Stromal cell of bone marrow (primary cell): ENCODE data around the gene PGM2.
A peak's percentile ranks its signal among the peaks of the same experiment; 100 is the strongest.
"Not testable (repeated sequence)": the region's sequence is repeated elsewhere in the genome, so short reads cannot be mapped to it uniquely, and the experiment has no call there.

Experiments
- DNase-seq: peaks from one replicate; pipeline ENCODE4 v3.0.0-alpha.2; 2012; ENCODE audit warnings: low read depth

Gene PGM2

DNA sequence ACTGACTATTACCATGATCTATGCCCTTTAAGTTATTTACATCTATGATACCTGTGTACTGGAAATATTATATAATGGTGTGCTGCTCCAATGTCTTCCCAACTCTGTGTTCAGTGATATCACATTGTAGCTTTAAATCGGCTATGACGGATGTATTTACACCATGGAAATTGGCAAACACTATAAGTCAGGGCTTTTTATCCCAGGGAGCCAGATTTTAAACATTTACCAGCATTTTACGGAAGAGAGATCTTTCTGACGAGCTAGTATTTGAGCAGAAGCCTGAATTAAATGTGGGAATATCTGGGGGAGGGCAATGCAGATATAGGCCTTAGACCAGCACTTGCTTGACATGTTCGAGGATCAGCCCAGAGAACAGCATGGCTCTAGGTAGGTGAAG lies 7.7 kb upstream of the PGM2 start:
- DNase-seq = no peak

DNA sequence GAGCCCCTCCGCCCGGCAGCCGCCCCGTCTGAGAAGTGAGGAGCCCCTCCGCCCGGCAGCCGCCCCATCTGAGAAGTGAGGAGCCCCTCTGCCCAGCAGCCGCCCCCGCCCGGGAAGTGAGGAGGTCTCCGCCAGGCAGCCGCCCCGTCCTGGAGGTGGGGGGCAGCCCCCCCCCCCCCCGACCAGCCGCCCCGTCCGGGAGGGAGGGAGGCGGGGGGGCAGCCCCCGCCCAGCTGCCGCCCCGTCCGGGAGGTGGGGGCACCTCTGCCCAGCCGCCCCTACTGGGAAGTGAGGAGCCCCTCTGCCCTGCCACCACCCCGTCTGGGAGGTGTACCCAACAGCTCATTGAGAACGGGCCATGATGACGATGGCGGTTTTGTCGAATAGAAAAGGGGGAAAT lies 6.0 kb upstream of the PGM2 start:
- not testable (repeated sequence) for DNase-seq

GRCh38 chr4:37821953-37822605 lies 4.4 kb upstream of the PGM2 start:
- DNase-seq = no peak

GRCh38 chr4:37825501-37825900 lies 985 bp upstream of the PGM2 start:
- not testable (repeated sequence) for DNase-seq

GRCh38 chr4:37825968-37826294 lies 555 bp upstream of the PGM2 start:
- DNase-seq = no peak

- no peak for DNase-seq
Measured at GRCh38 chr4:37827030-37827685, 672 bp downstream of the PGM2 start.

GRCh38 chr4:37827802-37828321 lies 1.4 kb downstream of the PGM2 start:
- DNase-seq = no peak

DNA sequence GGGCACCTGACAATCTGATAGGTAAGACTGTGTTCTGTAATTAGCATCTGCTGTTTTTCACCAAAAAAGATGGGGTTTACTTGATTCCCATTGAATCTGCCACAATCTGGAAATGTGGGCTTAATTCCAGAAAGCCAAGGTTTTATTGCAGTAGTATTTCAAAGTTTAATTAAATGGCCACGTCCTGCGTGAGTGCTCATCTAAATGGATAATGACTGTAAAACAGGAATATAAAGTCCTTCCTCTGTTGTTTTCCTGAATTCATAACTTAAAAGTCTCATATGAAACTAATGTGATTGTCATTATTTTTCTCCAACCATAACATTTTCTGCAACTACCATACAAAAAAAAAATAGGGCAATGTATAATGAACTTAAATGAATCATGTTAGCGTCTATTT lies 2.4 kb downstream of the PGM2 start:
- no peak for DNase-seq

- DNase-seq = no peak
Measured at GRCh38 chr4:37830640-37831039, 4.2 kb downstream of the PGM2 start.

- DNase-seq = no peak
Measured at GRCh38 chr4:37835031-37835430, 8.5 kb downstream of the PGM2 start.

DNA sequence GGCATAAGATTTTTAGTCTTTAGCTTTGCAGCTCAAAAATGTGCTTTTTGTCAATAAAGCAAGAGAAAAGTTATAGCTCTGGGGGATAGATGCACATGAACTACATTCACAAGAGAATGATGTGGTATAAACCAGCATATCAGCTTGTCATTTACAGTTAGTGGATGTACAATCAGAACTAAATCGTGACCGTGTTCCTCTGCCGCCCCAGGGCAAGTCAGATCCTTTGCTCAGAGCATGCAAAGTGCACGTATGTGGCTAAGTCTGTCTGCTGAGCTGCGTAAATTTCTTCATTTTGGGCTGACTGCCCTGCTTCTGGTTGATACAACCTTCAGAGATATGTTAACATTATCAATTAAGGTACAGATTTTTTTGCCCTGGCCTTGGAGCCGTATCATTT lies 9.3 kb downstream of the PGM2 start:
- no peak for DNase-seq

GRCh38 chr4:37836274-37836673 lies 9.8 kb downstream of the PGM2 start:
- no peak for DNase-seq

- DNase-seq = no peak
Measured at GRCh38 chr4:37836838-37837440, 10.5 kb downstream of the PGM2 start.

DNA sequence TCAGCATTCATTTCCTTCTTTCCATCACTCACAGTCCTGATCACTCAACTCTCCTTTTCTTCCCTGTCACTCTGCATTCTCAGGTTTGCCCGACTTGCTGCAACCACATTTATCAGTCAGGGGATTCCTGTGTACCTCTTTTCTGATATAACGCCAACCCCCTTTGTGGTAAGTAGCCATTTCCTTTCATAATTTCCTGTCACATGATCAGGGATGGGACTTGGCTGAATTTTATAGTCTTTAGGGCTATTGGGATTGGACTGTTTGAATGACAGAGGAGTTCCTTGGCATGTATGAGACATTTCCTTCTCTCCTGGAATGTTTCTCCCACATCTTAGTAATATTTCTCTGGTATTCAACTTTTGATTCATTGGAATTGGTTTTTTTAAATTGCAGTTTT lies 11.0 kb downstream of the PGM2 start:
- peak; percentile 60 for DNase-seq

- DNase-seq = no peak
Measured at GRCh38 chr4:37839426-37839825, 12.9 kb downstream of the PGM2 start.

GRCh38 chr4:37844204-37844603 lies 17.7 kb downstream of the PGM2 start:
- no peak for DNase-seq

- no peak for DNase-seq
Measured at GRCh38 chr4:37845201-37845600, 18.7 kb downstream of the PGM2 start.

GRCh38 chr4:37847311-37847884 lies 20.9 kb downstream of the PGM2 start:
- no peak for DNase-seq

- no peak for DNase-seq
Measured at GRCh38 chr4:37852376-37852775, 25.9 kb downstream of the PGM2 start.

DNA sequence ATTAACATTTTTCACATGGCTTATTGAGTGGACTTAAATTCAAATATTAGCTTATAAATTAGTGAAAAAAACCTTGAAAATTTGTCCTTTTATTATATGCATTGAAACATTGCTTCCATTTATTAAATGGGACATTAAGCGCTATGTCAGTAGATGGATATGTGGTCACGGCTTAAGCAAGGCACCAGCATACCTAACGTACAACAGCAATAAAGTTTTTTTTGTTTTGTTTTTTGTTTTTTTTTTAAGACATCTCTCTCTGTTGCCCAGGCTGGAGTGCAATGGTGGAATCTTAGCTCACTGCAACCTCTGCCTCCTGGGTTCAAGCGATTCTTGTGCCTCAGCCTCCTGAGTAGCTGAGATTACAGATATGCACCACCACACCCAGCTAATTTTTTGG lies 31.6 kb downstream of the PGM2 start:
- DNase-seq = no peak

GRCh38 chr4:37858872-37859271 lies 32.4 kb downstream of the PGM2 start:
- no peak for DNase-seq

DNA sequence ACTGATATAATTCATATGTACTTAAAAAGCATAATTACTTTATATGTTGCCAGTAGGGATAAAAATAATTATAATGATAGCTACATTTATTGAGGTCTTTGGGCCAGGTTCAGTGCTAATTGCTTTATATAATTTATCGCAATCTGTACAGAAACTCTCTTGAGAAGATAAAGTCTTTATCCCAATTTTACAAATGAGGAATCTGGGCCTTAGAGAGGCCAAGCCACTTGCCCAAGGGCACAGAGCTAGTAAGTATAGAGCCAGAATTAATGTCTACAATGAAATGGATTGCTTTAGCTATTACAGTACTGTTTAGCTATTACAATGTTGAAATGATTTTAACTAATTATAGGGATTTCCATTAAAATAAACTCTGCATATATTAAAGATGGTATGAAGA lies 33.8 kb downstream of the PGM2 start:
- DNase-seq = no peak

DNA sequence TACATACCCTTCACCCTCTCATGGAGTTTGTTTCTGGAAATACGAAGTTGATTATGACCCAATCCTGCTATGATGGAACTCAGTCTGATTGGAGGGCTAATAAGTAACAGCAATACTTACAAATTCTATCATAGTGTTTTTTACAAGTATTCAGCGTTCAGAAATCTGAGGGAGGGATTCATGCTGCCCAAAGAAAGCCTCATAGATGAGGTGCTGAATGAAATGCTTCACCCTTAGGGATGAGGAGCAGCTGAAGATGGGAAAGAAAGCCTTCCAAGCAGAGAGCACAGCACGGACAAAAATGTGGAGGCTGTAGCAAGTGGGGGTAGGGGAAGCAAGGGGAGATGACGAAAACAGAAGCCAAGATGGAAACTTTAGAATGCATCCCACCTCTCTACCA lies 36.5 kb downstream of the PGM2 start:
- DNase-seq = no peak
